HG03045 (cell line): ENCODE results near the gene NRAP.
A peak's percentile ranks its signal among the peaks of the same experiment; 100 is the strongest.
"Not testable (repeated sequence)": the region's sequence is repeated elsewhere in the genome, so short reads cannot be mapped to it uniquely, and the experiment has no call there.

Experiments used
- ATAC-seq: cut with Tn5 transposase; IDR thresholded peaks from one replicate; pipeline ENCODE4 v1.9.1; 2021; ENCODE audit warnings: mild to moderate bottlenecking, moderate library complexity; ENCODE audit not compliant: unreplicated experiment

NRAP gene

DNA sequence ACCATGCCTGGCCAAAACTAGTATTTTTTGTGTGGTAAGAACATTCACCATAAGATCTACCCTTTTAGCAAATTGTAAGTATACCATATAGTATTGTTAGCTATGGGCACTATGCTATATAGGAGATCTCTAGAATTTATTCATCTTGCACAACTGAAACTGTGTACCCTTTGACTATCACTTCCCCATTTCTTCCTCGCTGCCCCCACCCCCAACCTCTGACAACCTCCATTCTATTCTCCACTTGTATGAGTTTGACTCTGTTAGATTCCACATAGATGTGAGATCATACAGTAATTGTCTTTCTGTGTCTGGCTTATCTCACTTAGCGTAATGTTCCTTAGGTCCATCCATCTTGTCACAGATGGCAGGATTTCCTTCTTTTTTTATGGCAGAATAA lies 19.5 kb upstream of the NRAP start:
- ATAC-seq, result no peak

DNA sequence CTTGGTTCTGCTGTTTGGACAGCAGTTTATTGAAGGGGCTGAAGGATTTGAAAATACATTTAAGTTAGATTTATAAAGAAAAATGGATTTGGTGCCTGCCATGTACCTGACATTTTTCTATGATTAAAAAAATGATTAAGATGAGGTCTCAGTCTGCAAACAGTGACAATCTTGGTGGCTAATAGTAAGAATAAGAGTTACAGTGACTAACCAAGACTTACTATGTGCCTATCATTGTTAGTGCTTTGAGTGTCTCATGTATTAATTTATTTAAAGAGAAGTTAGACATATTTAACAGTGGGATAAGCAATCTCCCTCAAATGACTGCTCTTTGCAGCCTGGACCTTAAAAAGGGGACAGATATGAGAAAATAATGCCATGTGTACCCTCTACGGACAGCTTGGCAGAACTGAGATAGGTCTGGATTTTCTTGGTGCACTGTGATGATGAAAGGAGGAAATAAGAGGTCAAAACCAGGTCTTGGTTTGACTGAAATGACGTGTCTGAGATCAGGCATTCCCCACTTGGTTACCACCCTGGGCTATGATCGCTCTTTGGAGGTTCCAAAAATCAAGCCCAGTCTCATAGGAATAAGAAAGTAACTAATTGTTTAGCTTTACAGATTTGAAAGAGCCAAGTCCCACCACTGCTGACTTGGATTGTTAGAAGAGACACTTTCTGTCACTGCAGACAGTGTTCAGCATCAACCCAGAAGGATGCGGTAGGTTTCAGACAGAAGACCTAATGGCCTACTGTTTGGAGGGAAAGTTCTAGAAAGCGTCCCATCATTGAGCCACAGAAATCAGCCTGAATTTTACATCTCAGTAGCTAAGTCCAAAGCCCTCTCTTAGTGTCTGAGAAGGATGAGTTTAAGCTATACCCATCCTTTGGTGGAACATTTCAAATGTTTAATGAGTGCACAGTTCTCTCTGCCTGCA lies 18.0 kb upstream of the NRAP start:
- ATAC-seq, result peak; percentile 50

DNA sequence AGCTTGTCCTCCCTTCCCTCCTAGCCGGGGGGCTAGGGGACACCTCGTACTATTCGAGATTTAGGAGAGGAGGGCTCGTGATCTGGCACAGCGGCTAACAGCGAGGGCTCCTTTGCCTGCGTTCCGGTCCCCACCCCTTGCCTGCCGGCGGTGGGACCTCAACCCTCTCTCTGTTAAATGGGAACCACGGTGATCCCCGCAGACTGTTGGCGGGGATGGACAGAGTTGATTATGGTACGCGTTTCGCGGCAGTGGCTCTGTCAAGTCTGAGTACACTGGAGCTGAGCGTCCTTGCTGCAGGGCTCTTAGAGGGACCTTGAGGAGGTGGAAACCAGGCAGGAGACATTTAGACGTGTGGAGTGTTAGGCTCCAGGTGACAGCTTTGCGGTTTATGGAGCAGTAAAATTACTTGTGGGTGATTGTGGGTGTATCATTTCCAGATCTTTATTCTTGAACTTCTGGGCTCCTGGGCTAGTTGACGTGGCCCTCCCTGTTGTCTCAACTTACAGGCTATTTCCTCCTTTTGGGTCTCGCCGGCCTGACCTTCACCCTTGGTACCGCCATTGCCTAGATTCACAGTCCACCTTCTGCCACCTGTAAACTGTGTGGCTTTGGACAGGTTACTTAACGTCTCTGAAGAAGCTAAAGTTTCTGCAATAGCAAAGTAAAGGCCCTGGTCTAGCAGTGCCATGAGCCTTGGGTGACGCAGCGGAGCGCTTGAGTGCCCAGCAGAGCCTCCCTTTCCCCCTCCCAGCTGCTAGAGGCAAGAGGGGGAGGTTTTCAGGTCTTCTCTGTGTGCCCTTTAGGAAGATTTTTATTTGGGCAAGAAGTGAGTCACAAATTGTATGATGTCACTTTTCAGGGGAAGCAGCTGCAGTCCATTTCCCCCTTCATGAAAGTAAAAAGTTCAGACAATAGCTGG lies 16.6 kb upstream of the NRAP start:
- peak; percentile 16 for ATAC-seq

DNA sequence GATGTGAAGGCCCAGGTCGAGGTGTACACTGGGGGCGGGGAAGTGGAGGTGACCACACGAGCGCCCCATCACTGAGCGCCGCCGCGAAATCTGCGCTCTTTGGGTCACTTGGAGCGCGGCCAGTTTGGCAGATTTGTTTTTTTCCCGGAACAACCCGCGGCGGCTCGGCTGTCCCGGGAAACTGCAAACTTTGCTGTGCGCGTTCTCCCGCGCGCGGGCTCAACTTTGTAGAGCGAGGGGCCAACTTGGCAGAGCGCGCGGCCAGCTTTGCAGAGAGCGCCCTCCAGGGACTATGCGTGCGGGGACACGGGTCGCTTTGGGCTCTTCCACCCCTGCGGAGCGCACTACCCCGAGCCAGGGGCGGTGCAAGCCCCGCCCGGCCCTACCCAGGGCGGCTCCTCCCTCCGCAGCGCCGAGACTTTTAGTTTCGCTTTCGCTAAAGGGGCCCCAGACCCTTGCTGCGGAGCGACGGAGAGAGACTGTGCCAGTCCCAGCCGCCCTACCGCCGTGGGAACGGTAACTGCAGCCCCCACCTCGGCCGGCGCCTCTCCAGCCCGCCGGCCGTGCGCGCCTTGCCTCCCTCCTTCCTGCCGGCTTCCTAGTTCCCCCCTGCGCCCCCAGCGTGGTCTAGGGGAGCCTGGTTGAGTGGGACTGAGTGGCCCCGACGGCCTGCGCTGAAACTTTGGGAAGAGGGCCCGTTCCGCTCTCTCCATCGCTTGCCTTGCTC lies 15.8 kb upstream of the NRAP start, which contains the start of gene CASP7:
TSS of gene CASP7 (plus strand) at position 450 of the 727 bp plus-strand sequence. CDS start 17,582 bp downstream, outside the sequence.
- peak; percentile 80 for ATAC-seq

DNA sequence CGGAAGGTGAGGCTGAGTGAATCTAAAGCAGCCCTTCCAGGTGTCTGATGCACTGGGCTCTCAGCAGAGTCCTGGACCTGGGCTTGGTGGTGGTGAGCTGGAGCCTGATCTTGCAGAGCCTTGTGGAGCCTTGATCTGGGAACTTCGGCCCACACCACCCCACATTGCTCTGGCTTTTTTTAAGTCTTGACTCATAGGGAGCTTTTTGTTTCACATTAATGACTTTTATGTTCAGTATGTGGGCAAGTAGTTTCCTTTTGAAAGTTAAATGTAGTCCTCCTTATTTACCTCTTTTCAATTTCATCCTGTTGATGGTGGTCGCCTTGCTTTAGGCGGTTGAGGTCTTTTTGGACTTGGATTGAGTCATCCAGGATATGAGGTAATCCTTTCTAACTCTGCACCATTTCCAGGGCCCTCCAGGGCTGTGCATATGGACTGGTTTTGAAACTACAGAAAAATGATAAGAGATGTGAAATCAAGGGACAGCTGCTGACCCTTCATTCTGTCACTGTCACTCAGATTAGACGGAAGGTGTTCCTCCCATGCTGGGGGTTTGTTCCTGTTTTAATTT lies 2.9 kb upstream of the NRAP start:
- peak; percentile 69 for ATAC-seq

DNA sequence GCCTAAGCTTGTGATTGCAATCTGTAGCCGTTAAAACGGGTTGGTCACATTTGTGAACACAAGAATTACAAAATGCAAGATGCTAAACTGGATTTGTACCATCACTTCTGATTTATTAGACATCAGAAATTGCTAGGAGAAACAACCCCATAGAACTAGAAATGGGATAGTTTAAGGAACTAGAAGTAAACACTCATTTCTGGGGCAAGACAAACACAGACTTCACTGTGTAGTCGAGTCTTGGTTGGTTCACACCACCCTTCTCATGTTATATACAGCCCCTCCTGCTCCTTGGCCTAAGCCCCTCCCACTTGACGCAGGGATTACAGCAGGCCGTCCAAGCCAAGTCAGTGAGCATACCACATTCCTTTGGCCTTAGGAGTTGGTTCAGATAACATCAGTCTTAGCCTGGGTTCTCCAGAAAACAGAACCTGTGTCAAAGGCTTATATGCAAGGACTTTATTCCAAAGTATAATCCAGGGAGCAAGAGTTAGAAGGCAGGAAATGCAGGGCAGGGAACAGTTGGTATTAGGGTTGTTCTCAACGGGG lies 2.0 kb upstream of the NRAP start:
- ATAC-seq, result no peak

DNA sequence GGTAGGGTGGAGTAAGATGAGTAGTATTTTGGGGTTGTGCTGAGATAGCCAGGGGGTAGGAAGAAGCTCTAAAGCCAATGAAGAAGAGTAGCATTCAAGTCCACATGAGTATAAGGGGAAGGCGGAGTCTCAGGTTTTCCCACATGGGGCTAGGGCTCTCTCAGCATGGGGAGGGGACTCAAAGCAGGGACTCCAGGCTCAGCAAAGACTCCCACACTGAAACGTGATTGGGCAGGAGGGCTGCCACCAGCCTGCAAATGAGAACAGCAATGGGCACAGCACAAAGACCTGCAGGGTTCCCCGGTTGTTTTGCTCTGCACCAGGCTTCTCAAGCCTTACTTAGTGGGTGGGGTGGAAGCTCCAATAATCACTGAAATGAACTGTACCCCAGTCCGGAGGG lies 1.5 kb upstream of the NRAP start:
- ATAC-seq, result no peak

DNA sequence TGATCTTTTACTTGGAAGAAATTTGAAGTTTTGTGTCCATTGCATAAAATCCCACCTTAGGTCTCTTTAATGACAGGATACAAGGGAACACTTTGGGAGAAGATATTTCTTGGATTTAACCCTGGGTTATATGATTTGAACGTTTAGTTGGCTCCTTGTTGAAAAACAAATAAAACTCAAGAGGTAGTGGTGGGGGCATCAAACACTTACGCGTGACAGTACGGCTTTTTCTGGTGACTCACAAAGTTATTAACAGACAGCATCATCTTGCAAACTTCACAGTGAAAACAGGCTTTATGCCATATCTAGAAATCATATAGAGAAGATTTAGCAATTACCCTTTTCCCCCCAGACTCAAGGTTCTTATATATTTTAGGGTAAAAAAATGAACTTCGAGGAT lies 699 bp downstream of the NRAP start:
- no peak for ATAC-seq

DNA sequence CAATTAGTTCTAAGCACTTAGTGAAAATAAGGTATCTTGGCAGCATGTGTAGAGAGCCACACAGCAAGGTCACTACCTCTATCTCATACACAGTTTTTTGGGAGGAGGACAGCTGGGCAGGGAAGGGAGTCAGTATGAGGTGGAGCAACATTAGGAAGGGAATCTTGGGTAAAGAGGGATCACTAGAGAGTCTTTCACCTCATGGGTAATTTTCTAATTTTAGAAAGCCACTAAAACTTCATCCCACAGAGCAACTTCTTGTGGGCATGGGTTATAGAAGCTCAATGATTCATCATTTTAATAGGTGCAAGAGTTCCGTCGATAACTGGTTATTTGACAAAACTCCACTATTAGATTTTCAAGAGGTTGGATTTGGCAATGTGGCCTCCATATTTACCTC lies 2.5 kb downstream of the NRAP start:
- no peak for ATAC-seq

DNA sequence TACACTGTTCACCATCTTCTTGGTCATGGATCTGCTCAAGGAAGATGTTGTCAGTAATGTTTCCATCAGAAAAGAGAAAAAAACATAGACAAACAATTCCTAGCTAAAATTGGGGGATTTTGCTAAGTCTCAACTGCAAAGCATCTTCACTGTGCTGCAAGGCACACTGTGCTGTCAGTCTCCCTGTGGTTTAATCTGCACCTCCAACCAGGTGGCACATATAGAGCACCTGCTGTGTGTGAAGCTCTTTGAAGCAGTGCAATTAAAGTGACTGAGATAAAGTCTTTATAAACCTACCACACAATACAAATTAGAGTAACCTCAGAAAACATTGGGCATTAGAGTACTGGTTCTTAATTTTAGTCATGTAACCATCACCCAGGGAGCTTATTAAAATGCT lies 6.3 kb downstream of the NRAP start:
- ATAC-seq, result no peak

DNA sequence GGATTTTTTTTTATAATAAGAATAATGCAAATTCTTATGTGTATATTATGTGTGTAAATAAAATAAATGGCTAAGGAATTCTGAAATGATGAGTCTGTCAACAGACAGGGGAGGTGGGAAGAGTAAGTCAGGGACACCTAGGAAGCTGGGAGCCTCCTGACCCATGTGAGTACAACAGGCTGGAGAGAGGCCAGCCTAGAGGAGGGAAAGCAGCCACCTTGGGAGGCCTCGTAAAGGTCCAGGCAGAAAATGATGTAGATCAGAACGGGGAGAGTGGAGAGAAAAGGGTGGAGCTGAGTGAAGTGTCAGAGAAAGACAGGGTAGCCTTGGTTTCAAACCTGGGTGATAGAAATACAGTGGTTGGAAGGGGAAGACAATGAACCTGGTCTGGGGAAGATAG lies 6.9 kb downstream of the NRAP start:
- no peak for ATAC-seq

DNA sequence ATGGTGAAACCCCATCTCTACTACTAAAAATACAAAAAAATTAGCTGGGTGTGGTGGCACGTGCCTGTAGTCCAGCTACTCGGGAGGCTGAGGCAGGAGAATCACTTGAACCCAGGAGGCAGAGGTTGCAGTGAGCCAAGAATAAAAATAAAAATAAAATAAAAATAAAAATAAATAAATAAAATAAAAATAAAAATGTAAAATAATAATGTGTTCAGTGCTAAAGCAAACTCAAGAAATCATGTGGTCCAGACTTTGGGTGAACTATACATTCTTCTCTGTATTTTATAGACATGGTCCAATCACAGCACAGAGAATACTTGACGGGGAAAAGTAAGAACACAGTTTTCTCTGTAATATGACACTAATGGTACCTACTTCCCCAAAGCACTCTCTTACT lies 11.4 kb downstream of the NRAP start:
- ATAC-seq, result not testable (repeated sequence)

DNA sequence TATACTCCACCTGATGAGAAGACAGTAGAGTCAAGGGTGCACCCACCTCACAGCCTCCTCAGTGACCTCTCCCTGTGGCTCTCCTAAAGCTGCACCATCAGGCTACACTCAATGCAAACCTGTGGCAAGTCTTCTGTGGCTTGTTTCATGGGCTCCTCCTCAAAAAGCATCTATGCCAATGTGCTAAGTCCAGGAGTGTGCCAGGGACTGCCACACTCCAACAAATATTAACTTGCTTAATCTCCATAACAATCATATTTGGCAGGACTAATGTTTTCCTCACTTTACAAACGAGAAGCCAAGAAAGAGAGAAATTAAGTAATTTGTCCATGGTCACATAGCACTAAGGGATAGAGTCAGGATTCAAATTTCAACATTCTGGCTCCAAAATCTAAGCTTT lies 11.9 kb downstream of the NRAP start:
- ATAC-seq, result no peak

DNA sequence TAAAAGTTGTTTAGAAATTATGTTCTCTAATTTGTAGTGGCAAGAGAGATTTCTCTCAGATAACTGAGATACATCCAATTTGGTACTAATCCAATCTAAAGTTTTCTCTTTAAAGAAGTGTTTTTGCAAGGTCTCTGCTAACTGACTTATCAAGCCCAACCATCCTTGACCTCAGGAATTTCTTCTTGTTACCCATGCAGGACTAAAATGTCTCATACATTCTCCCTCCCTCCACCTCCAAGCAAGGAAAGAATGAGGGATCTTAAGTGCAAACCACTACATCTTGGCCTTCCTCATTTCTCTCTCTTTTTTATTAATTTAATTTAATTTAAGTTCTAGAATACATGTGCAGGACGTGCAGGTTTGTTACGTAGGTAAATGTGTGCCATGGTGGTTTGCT lies 12.8 kb downstream of the NRAP start:
- ATAC-seq, result no peak

DNA sequence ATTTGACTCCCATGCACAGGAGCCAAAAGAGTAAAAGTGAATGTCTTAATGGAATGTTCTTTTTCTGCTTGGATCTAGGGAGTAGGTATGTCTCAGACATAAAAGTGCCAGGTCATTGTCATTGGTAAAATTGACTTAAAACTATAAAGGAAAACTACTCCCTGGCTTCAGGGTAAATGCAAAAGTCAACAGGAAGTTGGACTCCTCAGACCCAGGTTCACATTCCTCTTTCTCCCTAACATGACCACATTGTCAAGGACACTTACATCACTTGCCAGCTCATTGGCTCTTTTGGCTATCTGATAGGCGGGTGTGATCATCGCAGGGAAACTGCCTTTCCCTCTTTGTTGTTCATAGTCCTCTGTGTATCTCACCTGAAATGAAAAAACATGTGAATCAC lies 13.7 kb downstream of the NRAP start:
- no peak for ATAC-seq

DNA sequence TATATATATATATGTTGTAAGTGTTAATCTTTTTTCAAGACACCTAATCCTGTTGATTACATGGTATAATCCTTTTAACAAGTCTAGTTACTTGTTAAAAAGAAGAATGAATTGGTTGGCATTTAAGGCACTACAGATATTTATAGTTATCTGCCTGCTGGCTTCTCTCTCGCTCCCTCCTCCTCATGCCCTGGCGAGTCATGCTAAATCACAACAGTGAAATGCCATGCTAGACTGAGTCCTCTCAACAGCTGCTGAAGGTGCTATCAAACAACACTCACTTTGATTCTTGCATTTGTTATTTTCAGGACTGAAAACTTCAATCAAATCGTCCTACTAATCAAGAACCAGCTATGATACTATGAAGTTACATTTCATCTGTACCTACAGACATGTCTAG lies 15.4 kb downstream of the NRAP start:
- ATAC-seq, result no peak

DNA sequence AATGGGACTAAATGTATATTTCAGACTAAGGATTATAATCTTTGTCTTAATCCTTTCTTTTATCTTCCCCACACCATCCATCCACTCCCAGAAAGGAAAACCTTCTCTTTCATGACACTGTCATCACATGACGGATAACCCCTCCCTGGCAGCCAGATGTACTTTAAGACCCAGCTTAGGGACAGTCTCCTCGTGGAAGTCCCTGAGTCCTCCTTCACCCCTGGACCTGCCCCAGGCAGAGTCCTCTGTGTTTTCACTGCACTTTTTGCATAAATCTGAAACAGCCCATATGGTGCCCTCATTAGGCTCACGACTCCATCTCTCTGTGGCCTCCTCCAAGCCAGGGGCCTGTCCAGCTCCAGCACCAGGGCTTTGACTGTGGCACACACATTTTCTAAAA lies 16.0 kb downstream of the NRAP start:
- ATAC-seq, result no peak

DNA sequence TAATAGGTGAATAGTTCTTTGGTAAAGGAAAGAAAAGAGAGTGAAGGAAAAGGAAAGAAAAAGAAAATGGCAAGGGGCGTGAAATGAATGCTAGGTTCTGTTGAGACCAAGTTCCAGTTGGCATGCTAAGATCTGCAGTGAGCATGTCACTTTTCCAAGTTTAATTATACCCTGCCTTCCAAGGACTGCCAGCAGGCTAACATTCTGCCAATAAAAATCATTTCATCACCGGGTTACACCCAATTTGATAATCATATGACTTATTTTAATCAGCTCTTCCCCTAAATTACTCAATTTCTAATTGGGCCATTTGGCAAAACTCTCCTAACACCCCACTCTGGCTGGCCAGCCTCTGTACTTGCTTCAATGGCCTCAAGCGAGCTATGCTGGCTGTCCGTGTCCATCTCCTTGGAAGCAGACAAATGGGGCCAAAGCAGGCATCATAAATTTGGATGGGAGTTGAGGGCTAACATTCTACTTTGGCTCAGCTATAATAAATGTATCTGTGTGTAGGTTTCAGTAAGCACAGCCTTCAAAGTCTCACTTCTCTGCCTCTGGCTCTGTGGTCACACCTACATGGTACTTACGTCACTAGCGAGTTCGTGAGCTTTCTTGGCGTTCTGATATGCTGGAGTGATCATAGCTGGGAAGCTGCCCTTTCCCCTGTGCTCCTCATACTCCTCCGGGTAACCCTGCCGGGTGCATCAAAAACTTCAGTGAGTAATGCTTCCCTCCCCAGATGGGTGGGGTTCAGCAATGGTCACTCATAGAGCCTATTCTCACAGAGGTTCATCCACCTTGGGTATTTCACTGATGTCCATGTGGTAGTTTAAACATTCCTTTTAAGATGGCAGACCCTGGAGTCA lies 17.3 kb downstream of the NRAP start:
- ATAC-seq, result no peak
